Measurements from ENCODE around the gene HPS3.

The HPS3 gene

GRCh38 chr3:149085828-149086231 is 43.6 kb upstream of the HPS3 start:
- TF ChIP-seq TAF1 (IDR thresholded peaks at IDR 0.05; ENCODE audit: borderline replicate concordance, insufficient read depth, low read length) (no peak), SIN3A (IDR thresholded peaks at IDR 0.05; ENCODE audit: borderline replicate concordance, insufficient read depth, low read length) (no peak), POLR2AphosphoS5 (IDR thresholded peaks at IDR 0.05; ENCODE audit: low read depth, low read length) (no peak), FOXP2 (optimal IDR thresholded peaks at IDR 0.05; ENCODE audit: borderline replicate concordance, extremely low read depth, extremely low read length, insufficient read depth) (no peak)
- TF ChIP-seq, protein P1, sequence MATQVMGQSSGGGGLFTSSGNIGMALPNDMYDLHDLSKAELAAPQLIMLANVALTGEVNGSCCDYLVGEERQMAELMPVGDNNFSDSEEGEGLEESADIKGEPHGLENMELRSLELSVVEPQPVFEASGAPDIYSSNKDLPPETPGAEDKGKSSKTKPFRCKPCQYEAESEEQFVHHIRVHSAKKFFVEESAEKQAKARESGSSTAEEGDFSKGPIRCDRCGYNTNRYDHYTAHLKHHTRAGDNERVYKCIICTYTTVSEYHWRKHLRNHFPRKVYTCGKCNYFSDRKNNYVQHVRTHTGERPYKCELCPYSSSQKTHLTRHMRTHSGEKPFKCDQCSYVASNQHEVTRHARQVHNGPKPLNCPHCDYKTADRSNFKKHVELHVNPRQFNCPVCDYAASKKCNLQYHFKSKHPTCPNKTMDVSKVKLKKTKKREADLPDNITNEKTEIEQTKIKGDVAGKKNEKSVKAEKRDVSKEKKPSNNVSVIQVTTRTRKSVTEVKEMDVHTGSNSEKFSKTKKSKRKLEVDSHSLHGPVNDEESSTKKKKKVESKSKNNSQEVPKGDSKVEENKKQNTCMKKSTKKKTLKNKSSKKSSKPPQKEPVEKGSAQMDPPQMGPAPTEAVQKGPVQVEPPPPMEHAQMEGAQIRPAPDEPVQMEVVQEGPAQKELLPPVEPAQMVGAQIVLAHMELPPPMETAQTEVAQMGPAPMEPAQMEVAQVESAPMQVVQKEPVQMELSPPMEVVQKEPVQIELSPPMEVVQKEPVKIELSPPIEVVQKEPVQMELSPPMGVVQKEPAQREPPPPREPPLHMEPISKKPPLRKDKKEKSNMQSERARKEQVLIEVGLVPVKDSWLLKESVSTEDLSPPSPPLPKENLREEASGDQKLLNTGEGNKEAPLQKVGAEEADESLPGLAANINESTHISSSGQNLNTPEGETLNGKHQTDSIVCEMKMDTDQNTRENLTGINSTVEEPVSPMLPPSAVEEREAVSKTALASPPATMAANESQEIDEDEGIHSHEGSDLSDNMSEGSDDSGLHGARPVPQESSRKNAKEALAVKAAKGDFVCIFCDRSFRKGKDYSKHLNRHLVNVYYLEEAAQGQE (IDR thresholded peaks at IDR 0.05; ENCODE audit: insufficient read depth in 1 of 2, low read depth in 2 of 2, low read length in 2 of 2), result no peak

DNA sequence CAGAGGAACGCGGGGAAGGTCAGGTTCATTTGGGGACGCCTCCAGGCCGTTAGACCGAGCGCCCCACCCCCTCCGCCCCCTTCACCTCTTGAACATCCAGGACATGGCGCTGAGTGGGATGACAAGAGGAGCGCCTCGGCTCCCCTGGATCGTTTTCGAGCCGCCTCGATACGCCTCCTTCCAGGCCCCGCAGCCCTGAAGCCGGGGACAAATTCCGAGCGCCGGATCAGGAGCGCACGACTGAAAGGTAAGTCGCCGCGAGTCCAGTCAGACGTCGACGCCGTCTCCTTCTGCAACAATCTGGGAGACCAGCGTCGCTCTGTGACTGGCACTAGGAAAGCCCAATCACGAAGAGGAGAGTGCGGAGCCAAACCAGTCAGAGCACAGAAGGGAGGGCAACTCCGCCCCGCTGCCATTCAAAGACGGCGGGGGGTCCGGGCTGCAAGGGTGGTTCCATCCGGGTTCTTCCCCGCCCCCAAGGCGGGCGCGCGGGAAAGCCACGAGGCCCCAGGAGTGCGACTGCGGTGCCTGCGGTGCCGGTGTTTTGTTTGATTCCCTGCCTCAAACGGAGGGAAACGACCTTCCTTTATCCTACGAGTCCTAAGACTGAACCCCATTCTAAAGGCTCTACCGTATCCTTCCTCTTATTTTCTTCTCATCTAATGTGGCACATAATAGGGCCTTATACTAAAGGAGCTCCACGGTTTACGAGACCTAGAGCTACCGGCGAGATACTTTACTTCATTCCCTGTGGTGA is 43.0 kb upstream of the HPS3 start, which contains the start of gene HLTF:
Gene HLTF (minus strand): TSS at position 302 of the 757 bp plus-strand sequence. CDS start 197 bp downstream, at position 105.
- TF ChIP-seq TAF1 (IDR thresholded peaks at IDR 0.05; ENCODE audit: borderline replicate concordance, insufficient read depth, low read length) (no peak; the same call in 1 of the 2 replicates), POLR2AphosphoS5 (IDR thresholded peaks at IDR 0.05; ENCODE audit: low read depth, low read length) (peak; percentile 52), SIN3A (IDR thresholded peaks at IDR 0.05; ENCODE audit: borderline replicate concordance, insufficient read depth, low read length) (peak; percentile 61; the same call in 1 of the 2 replicates), FOXP2 (optimal IDR thresholded peaks at IDR 0.05; ENCODE audit: borderline replicate concordance, extremely low read depth, extremely low read length, insufficient read depth) (peak; percentile 20)
- TF ChIP-seq, protein P1 (IDR thresholded peaks at IDR 0.05; ENCODE audit: insufficient read depth in 1 of 2, low read depth in 2 of 2, low read length in 2 of 2), result 0 out of 4 replicates have a peak, but pooled peaks of 1 of the 2 experiments have one; percentile 11

DNA sequence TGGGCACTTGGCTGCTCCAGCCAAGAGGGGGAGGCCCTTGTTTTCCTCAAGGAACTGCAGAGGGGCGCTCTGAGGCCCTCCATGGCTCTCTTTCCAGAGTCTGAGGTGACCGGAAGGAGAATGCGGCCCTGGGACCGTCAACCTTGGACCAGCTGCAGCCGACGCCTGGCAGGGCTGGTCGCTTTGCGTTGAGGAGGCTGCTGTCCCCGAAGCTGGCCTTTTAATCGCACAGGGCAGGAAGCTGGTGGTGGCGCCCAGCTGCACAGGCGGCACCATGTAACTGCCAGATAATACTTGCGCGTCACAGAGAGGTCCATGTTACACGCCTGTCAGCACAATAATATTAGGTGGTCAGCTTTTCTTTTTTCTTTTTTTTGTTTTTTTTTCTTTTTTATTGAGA is 42.2 kb upstream of the HPS3 start:
- no peak for TF ChIP-seq TAF1 (IDR thresholded peaks at IDR 0.05; ENCODE audit: borderline replicate concordance, insufficient read depth, low read length)
- TF ChIP-seq, protein P1 (IDR thresholded peaks at IDR 0.05; ENCODE audit: insufficient read depth in 1 of 2, low read depth in 2 of 2, low read length in 2 of 2), result no peak
- no peak for TF ChIP-seq SIN3A (IDR thresholded peaks at IDR 0.05; ENCODE audit: borderline replicate concordance, insufficient read depth, low read length)
- TF ChIP-seq POLR2AphosphoS5 (IDR thresholded peaks at IDR 0.05; ENCODE audit: low read depth, low read length), result no peak
- TF ChIP-seq FOXP2 (optimal IDR thresholded peaks at IDR 0.05; ENCODE audit: borderline replicate concordance, extremely low read depth, extremely low read length, insufficient read depth), result no peak

DNA sequence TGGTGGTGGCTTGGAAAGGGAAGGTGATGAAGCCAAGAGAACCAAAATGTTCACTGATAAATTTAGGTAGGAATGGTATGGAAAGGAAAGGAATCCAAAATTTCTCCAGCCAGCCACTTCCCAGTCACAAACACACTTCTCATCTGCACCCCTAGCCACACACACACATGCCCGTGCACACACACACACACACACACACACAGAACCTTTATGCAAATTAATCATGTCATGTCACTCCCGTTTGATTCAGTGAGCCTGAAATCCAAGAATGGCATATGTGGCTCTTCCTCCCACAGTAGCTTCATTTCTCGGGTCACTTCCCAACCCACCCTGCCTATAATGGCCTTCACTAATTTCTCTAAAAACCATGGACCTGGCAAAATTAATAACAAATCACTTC is 40.0 kb upstream of the HPS3 start:
- TF ChIP-seq SIN3A (IDR thresholded peaks at IDR 0.05; ENCODE audit: borderline replicate concordance, insufficient read depth, low read length) (no peak), FOXP2 (optimal IDR thresholded peaks at IDR 0.05; ENCODE audit: borderline replicate concordance, extremely low read depth, extremely low read length, insufficient read depth) (no peak), POLR2AphosphoS5 (IDR thresholded peaks at IDR 0.05; ENCODE audit: low read depth, low read length) (no peak)
- TF ChIP-seq, protein P1 (IDR thresholded peaks at IDR 0.05; ENCODE audit: insufficient read depth in 1 of 2, low read depth in 2 of 2, low read length in 2 of 2), result no peak
